HG03442 (cell line): ENCODE measurements around the gene CYP21A2.

Experiments used
- ATAC-seq: cut with Tn5 transposase; IDR thresholded peaks from one replicate; pipeline ENCODE4 v1.9.1; 2021; ENCODE audit warnings: mild to moderate bottlenecking, moderate library complexity; ENCODE audit not compliant: unreplicated experiment

CYP21A2 gene

DNA sequence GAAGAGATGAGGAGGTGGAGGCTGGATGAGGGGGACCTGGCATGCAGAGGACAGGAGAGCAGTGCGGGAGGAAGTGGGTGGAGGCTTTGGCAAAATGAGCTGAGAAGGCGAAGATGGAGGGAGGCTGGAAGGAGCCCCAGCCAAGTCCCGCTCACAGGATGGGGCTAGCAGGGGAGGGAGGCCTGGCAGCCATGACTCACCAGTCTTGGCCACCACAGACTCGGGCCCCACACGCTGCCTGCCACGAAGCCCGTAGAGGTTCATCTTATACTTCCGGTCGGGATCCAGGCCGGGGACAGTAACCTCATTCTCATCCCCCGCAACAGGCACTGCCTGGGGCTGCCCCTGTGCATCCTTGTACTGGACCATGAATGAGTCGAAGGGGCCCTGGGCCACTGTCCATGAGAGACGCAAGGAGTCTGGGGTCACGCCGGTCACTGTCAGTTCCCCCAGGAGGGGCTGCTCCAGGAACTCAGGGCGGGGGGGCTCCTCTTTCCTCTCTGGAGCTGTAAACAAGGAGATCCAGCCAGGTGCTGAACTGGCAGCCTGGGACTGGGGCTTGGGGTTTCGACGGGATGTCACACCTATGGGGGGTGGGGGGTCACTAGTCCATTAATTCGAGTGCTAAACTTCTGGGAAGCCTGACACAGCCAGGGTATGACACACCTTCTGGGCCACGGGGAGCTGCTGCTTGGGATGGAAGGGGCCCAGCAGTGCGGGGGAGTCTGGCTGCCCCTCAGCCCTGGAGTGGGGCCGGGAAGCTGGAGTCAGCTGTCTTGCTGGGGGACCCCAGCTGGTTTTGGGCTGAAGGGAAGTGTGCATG lies 43.2 kb downstream of the CYP21A2 start:
- ATAC-seq = no peak

DNA sequence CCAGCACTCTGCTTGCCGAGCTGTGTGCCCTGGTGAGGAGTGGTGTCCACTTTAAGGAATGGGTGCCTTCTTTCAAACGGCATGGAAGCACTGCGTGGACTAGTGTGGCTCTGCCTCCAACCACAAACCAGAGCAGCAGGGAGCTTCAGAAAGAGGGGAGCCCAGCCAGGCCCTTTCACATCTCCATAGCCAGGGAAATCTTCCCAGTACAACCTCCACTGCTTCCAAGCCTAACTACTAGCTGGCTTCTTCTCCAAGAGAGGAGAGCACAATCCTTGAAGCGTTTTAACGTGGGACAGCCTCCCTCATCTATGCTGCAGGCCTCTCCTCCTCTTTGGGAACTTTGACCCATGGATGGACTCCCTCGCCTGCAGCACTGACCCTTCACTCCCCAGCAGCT lies 44.3 kb downstream of the CYP21A2 start:
- no peak for ATAC-seq

DNA sequence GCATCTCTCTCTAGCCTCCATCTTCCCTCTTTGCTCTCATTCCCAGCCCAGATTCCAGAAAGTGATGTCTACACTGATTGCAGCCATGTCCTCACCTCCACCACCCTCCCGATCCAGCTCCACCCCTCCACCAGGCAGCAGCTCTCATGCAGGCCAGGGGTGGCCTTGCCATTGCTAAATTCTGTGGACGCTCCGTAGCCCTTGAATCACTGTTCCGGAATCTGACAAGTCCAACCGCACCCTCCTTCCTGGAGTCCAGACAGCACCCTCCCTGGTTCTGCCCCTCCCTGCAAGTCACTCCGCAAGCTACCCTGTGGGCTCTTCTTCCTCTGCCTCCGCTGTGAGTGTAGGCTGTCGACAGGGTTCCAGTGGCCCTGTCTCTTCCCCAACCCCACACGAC lies 44.7 kb downstream of the CYP21A2 start:
- ATAC-seq = no peak

DNA sequence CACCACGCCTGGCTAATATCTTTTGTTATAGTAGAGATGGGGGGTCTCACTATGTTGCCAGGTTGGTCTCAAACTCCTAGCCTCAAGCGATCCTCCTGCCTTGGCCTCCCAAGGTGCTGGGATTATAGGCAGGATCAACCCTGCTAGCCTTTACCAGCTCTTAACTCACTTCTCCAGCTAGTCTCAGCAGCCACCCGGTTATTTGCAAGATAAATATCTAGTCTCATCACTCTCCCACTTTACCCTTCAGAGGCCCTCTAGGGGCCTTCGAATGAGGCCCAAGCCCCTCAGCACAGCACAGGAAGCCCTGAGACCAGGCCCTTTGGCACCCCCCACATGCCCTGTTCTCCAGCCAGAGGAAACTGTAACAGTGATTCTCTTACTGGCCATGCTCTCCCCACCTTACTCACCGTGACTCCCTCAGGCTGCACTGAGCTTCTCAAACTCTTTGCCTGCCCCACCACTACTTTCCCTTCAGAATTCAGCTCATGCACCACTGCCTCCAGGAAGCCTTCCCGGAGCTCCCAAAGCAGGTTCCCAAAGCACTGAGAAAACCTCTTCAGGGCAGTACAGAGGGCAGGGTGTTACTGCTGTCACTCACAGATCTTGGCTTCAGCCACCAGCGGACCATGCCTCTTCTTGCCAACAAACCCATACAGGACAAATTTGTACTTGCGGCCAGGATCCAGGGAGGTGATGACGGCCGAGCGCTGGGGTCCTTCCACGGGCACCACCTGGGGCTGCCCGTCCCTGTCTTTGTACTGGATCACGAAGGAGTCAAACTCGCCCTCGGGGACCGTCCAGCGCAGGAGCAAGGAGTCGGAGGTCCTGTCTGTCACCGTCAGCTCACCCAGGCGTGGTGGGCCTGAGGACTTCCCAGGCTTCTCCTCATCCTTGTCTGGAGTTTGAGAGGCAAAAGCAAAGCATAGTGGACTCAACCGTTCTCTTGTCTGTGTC lies 45.9 kb downstream of the CYP21A2 start:
- ATAC-seq = no peak

DNA sequence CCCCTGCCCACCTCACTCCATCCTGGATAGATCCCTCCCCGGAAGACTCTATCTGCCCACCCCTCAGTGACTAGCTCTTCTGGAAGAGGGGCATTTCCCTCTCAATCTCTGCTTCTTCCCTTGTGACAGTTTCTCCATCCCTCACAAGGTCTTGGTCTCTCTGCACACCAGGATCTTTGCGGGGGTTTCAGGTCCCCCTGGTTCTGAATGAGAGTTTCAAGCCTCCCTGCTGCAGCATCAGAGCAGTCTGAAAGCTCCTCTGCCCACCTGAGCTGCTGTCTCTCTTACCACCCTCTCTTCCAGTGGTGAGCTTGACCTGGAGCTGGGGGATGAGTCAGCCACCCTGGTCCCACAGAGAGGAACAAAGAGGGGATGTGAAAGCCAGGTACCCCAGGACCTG lies 46.6 kb downstream of the CYP21A2 start:
- no peak for ATAC-seq

DNA sequence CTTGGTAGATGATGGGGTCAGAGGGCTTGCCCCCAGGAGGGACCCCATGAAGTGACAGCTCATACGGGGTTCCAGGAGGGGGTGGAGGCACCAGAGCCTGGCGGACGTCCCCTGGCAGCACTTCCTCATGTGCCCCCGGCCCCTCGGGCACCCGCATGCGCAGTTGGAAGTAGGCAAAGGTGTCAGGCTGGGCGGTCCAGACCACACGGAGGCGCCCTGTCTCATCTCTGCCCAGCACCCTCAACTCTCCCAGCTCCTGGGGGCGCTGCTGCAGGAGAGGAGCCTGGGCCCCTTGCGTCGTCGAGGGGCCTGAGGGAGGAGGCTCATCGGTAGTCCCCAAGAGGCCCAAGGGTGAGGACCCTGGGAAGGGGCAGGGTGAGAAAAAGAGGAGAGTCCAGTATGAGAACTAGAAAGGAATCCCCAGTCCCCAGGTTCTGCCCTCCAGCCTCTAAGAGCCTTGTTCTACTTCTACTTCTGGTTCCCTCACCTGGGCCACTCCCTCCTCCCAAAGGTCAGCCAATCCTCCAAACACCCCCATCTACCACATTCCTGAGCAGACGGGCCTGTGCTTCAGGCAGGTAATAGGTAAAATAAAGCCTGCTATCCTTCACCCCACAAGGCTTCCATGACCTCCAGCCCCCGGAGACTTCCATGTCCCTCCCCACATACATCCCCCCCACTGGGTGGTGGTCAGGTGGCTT lies 47.7 kb downstream of the CYP21A2 start:
- no peak for ATAC-seq

DNA sequence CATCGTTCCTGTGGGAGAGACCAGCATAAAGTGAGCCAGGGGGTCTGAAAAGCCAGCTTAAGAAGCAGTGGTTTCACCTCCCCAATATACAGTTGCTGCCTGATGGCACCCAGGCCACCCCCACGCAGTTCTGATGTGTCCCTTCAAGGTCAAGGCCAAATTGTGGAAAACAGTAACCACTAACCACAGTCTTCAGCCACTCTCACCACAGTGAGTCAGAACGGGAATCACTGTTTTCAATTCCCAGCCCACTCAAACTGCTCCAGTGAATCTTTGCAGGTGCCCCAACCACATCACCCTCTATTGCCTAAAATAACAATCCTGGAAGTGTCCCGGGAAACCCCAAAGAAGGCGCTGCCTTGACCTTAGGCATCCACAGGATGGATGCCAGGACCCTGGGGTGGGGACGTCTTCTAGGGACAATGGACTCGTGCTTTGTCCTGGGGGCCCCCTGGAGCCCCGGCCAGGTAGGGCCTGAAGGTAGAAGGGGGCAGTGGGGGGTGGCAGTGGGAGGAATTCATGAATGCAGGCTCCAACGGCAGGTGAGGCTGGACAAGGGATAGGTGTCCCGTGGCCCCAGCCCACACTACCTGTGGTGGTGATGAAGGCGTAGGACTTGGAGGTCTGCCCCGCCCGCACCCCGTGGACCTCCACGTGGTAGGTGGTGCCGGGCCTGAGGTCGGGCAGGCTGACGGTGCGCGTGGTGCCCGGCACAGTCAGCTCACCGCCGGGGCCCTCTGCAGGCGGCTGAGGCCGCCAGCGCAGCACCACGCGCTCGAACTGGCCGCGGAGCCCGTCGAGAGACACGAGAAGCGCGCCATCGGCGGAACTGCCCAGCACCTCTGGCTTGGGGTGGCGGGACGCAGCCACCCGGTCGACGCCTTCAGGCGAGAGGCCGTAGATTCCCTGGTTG lies 48.7 kb downstream of the CYP21A2 start:
- ATAC-seq = no peak

DNA sequence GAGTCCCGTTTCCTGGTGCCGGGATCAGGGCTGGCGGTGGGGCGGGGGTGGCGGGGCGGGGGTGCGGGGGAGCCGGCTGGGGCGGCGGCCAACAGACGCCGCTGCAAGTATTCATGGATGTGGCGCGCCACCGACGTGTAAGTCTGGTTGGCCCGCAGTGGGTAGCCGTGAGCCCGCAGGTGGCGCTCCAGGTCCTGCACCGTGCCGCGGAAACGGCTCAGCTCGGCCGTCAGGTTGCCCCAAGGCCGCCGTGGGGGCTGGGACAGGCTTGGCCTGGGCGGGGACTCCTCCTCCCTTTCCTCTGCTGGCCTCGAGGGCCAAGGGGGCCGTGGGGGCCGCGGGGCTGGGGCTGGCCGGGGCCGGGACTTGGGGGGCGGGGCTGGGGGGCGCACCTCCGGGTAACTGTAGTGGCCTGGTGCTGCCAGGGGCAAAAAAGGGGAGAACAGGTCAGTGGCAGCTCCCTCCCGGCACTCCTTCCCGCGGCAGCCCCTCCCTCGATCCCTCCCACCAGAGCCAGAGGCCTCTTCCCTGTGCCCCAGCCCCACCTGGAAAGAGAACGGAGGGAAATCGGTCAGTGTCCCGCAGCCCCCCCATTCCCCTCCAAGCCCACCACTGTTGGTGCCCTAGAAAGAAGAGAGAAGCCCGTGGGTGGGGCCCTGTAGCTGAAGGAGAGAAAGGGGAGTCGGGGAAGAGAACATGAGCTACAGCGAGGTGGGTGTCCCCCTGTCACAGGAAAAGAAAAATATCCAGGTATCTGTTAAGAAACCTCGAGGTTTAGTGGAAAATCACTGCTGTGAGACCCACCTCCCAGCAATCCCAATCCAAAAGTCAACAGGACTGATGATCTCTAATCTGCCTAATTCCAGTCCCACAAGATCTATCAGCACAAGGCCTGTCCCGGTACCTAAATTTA lies 49.6 kb downstream of the CYP21A2 start:
- ATAC-seq = no peak

DNA sequence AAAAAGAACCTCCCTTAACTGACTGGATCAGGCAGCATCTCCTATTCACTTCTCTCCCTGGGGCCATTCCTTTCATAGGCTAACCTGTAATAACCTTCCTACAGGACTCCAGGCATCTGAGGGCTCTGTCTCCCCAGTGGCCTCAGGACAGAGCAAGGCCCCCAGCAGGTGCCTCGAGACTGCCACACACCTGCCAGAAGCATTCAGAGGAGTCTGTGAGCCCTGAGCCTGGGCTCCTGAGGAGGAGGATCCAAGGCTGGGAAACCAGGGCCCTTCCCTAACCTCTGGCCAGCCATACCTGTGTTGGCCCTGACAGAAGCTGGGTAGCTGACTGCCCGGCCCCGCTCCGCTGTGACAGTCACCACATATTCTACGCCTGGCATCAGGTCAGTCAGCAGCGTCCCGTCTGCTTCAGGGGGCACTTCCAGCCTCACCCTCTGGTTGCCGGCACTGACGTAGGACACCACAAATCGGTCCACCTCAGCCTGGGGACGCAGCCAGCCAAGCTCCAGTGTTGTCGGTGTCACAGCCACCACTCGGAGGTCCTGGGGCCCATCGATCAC lies 50.4 kb downstream of the CYP21A2 start:
- no peak for ATAC-seq

DNA sequence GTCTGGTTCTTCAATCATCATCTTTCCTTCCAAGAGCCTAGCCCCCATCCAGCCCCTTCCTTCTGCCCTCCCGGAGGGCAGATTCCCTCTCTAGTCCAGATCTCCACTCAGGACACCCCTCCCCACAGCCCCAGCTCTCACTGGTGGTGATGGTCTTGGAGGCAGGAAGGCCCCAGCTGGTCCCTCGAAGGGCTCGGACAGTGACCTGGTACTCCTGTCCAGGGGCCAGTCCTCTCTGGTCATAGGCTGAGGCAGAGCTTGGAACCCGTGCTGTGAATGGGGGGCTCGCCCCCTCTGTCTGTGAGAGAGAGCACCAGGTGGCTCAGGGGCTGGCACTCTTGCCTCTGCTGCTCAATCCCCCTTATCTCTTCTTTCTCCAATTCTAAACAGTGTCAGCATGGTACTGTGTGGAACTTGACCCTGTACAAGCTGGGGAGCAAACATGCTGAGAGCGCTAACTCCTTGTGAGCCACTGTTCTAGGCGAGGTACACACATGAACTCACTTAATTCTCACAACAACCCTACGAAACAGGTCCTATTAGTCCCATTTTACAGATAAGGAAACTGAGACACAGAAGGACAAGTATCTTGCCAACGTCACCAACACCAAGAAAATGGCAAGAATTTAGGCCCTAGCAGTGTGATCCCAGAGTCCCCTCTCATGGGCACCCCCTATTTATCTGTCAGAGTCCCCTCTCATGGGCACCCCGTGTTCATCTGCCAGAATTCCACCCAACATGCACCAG lies 51.0 kb downstream of the CYP21A2 start:
- no peak for ATAC-seq
